Esophagus muscularis mucosa (tissue), 4 donors: Measurements from ENCODE around the gene PPP4R3A. TPM values are rescaled to one million over a fixed set of nuclear protein-coding genes. Genes with fewer than 3 reads are reported as not detected.
A peak's percentile ranks its signal among the peaks of the same experiment; 100 is the strongest.

ENCODE experiments used
- DNase-seq: peaks from one replicate; pipeline ENCODE4 v3.0.0-alpha.2; 2017; ENCODE audit errors: extremely low spot score
- H3K27ac ChIP-seq, 4 donors: fragments of 200-600 bp; sonication (generic); replicated peaks in 1 of 4; 1 replicate in 3 of 4; 2 replicates in 1 of 4; pipeline ENCODE4 v1.5.1; 2016 to 2019; ENCODE audit warnings: mild to moderate bottlenecking in 1 of 4
- H3K27me3 ChIP-seq, 4 donors: fragments of 200-600 bp; sonication (generic); one replicate each; pipeline versions ENCODE4 v1.5.1 to v1.6.0; 2016 to 2019
- H3K36me3 ChIP-seq, 4 donors: fragments of 200-600 bp; sonication (generic); one replicate each; pipeline ENCODE4 v1.5.1; 2016 to 2019
- H3K4me1 ChIP-seq, 4 donors: fragments of 200-600 bp; sonication (generic); one replicate each; pipeline ENCODE4 v1.5.1; 2016 to 2019
- H3K4me3 ChIP-seq, 4 donors: fragments of 200-600 bp; sonication (generic); 1 replicate in 2 of 4; 2 replicates in 2 of 4; pipeline ENCODE4 v1.5.1; 2016 to 2019; ENCODE audit warnings: mild to moderate bottlenecking in 4 of 4, moderate library complexity in 1 of 4
- H3K9me3 ChIP-seq, 4 donors: fragments of 200-600 bp; sonication (generic); 1 replicate in 3 of 4; 2 replicates in 1 of 4; pipeline ENCODE4 v1.5.1; 2016 to 2019
- EP300 ChIP-seq: sonication (generic); formaldehyde crosslinking; IDR thresholded peaks from one replicate; pipeline ENCODE4 v1.6.1; 2017; ENCODE audit warnings: antibody characterized with exemption
- POLR2A ChIP-seq: fragments of 450-650 bp; IDR thresholded peaks from one replicate; pipeline ENCODE4 v1.6.1; 2017; ENCODE audit warnings: antibody characterized with exemption, moderate library complexity, mild to moderate bottlenecking, low read depth
- POLR2AphosphoS5 ChIP-seq, 2 donors: sonication (generic); formaldehyde crosslinking; IDR thresholded peaks; one replicate each; pipeline ENCODE4 v1.6.1; 2017; ENCODE audit warnings: antibody characterized with exemption in 2 of 2
- WGBS: methylation state at CpG from one replicate; pipeline ENCODE4 v1.1.5; 2018; 5-methylcytosine and 5-hydroxymethylcytosine counted together
- intact Hi-C: fragments of 100-400 bp; cut with DNase I; formaldehyde crosslinking; loops from one replicate; pipeline ENCODE4 v1.15.1; 2023
- total RNA-seq, 4 donors: library from RNA; depleted of rRNA; stranded (reverse); fragments of >200 nt; gene quantifications; one replicate each; pipeline versions ENCODE4 v1.1.0 to v1.2.1, GENCODE V29; 2016
- TF ChIP-seq, protein P1 (sequence below), 3 experiments: fragments of 200-600 bp in 2 of 3; fragments of 450-650 bp in 1 of 3; sonication (generic) in 2 of 3; IDR thresholded peaks; one replicate each; pipeline ENCODE4 v1.5.1; 2017 to 2019; ENCODE audit warnings: antibody characterized with exemption in 3 of 3, mild to moderate bottlenecking in 2 of 3, moderate library complexity in 1 of 3

Gene PPP4R3A
- total RNA-seq, 4 donors from 2014 or later: 60.2 to 78.5 (median 70.4) TPM

- intact Hi-C loops: no loop called here
- peaks cover 8 to 57% (median 32%) of the 10 kb centered on the region in 4 donors for H3K4me1 ChIP-seq
- no peaks in the 10 kb centered on the region for H3K27me3 ChIP-seq
- H3K36me3 ChIP-seq: peaks cover 26 to 82% (median 56%) of the 10 kb centered on the region in 4 donors
- no peak for DNase-seq
- peak overlapping the region in 2 of 4 donors; percentile 17 to 28 for H3K27ac ChIP-seq
- TF ChIP-seq POLR2AphosphoS5 (IDR thresholded peaks at IDR 0.05) (no peak), EP300 (no peak), POLR2A (no peak)
- TF ChIP-seq, protein P1, sequence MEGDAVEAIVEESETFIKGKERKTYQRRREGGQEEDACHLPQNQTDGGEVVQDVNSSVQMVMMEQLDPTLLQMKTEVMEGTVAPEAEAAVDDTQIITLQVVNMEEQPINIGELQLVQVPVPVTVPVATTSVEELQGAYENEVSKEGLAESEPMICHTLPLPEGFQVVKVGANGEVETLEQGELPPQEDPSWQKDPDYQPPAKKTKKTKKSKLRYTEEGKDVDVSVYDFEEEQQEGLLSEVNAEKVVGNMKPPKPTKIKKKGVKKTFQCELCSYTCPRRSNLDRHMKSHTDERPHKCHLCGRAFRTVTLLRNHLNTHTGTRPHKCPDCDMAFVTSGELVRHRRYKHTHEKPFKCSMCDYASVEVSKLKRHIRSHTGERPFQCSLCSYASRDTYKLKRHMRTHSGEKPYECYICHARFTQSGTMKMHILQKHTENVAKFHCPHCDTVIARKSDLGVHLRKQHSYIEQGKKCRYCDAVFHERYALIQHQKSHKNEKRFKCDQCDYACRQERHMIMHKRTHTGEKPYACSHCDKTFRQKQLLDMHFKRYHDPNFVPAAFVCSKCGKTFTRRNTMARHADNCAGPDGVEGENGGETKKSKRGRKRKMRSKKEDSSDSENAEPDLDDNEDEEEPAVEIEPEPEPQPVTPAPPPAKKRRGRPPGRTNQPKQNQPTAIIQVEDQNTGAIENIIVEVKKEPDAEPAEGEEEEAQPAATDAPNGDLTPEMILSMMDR (IDR thresholded peaks at IDR 0.05): no peak
- H3K9me3 ChIP-seq: no peaks in the 10 kb centered on the region
- WGBS: 49% methylated on average over 2 of the region's 2 CpGs
- H3K4me3 ChIP-seq: no peak overlapping the region
These were observed 27.7 kb downstream of the PPP4R3A start for GRCh38 chr14:91482263-91483013.

DNA sequence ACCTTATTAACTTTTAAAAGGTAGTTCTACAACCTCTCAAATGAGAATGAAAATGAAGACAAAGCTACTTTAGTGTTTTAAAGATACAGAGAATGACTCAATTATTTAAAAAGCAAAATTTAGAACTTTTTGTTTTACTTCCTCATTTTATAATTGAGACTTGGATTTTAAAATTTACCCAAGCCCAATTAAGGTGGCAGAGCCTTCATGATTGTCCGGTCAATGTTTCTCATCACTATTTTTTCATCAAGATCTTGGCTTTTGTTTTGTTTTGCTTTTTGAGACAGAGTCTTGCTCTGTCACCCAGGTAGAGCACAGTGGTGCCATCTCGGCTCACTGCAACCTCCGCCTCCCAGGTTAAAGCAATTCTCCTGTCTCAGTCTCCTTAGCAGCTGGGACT is 32.7 kb downstream of the PPP4R3A start:
- Histone ChIP-seq H3K27me3 (no peaks in the 10 kb centered on the region), H3K9me3 (no peaks in the 10 kb centered on the region), H3K4me1 (peaks cover 2 to 36% (median 23%) of the 10 kb centered on the region in 4 donors), H3K4me3 (no peak overlapping the region), H3K27ac (no peak overlapping the region), H3K36me3 (peaks cover 55 to 97% (median 85%) of the 10 kb centered on the region in 4 donors)
- 92% methylated on average over 3 of the region's 3 CpGs for WGBS
- intact Hi-C loops: no loop called here
- DNase-seq: no peak
- TF ChIP-seq EP300 (no peak), POLR2AphosphoS5 (IDR thresholded peaks at IDR 0.05) (no peak), POLR2A (no peak)
- TF ChIP-seq, protein P1 (IDR thresholded peaks at IDR 0.05): no peak

DNA sequence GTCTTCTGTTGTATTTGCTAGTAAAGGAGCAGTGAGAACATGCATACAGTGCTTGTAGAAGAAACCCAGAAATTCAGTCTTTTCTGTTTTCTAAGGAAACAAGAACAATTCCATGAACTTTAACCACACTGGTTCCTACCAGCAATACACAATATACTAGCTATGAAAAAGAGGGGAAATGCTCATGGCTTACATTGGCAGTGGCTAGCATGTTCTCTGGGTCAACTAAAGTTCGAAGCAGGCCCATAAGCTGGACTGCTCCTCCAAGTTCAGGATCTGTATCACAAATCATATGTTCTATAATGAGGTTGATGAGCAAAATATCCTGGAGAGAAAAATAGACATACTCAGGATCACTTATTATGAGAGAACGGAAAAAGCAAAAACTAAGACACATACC is 37.1 kb downstream of the PPP4R3A start:
- WGBS: 98% methylated on average over 2 of the region's 2 CpGs
- H3K27ac ChIP-seq: no peak overlapping the region
- no peak for DNase-seq
- no peaks in the 10 kb centered on the region for H3K9me3 ChIP-seq
- H3K4me3 ChIP-seq: no peak overlapping the region
- peaks cover 0 to 7% (median 7%) of the 10 kb centered on the region in 4 donors for H3K4me1 ChIP-seq
- intact Hi-C loops: no loop called here
- no peaks in the 10 kb centered on the region for H3K27me3 ChIP-seq
- H3K36me3 ChIP-seq: peaks cover 68 to 100% (median 84%) of the 10 kb centered on the region in 4 donors
- TF ChIP-seq, protein P1 (IDR thresholded peaks at IDR 0.05): no peak
- no peak for TF ChIP-seq POLR2AphosphoS5 (IDR thresholded peaks at IDR 0.05)

GRCh38 chr14:91470216-91470615 is 39.9 kb downstream of the PPP4R3A start:
- H3K36me3 ChIP-seq: peaks cover 48 to 91% (median 74%) of the 10 kb centered on the region in 4 donors
- no peak overlapping the region for H3K4me3 ChIP-seq
- peaks cover 0 to 18% (median 9%) of the 10 kb centered on the region in 4 donors for H3K4me1 ChIP-seq
- TF ChIP-seq, protein P1 (IDR thresholded peaks at IDR 0.05): no peak
- no peak for TF ChIP-seq EP300
- TF ChIP-seq POLR2A: no peak
- TF ChIP-seq POLR2AphosphoS5 (IDR thresholded peaks at IDR 0.05): no peak
- DNase-seq: no peak
- WGBS: 86% methylated on average over 2 of the region's 2 CpGs
- no peaks in the 10 kb centered on the region for H3K27me3 ChIP-seq
- intact Hi-C loops: no loop called here
- no peaks in the 10 kb centered on the region for H3K9me3 ChIP-seq
- H3K27ac ChIP-seq: no peak overlapping the region

DNA sequence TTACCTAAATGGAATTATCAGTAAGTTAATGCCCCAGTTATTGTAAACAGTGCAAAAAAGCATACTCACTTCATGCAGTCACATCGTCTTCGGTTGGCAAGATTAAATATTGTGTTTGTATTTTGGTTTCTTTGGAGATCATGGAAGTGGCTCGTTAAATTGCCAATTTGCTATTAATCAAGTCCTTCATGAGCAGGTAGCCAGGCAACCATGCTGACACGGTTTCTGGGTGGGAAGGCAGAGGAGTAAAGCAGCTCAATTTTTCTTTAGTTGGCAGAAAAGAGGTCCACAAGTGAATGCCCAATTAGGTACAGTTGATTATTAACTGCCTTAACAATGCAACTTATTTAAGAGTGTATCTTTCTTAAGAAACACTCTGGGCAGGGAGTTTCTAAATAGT is 43.9 kb downstream of the PPP4R3A start:
- no peaks in the 10 kb centered on the region for H3K27me3 ChIP-seq
- H3K4me1 ChIP-seq: peaks cover 0 to 29% (median 19%) of the 10 kb centered on the region in 4 donors
- TF ChIP-seq, protein P1 (IDR thresholded peaks at IDR 0.05): no peak
- TF ChIP-seq POLR2AphosphoS5 (IDR thresholded peaks at IDR 0.05): no peak
- no peak for TF ChIP-seq EP300
- TF ChIP-seq POLR2A: no peak
- H3K36me3 ChIP-seq: peaks cover 49 to 91% (median 72%) of the 10 kb centered on the region in 4 donors
- intact Hi-C loops: no loop called here
- 28% methylated on average over 4 of the region's 4 CpGs for WGBS
- H3K4me3 ChIP-seq: no peak overlapping the region
- H3K9me3 ChIP-seq: no peaks in the 10 kb centered on the region
- H3K27ac ChIP-seq: no peak overlapping the region
- no peak for DNase-seq
